ENCODE measurements around the gene EEF1AKMT1.

EEF1AKMT1 gene

DNA sequence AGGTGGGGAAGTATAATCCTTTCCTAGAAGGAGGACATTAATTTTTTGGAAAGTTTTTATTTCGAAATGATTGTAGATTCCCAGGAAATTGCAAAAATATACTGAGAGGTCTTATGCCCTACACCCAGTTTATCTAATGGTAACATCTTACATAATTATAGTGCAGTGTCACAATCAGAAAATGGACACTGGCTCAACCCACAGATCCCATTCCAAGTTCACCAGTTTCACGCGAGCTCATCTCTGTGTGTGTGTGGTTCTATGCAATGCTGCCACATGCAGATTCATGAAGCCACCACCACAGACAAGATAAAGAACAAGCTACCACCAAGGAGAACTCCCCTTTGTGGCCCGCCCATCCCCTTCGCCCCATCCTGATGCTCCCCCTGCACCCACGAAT, 45.9 kb downstream of the EEF1AKMT1 start:
- Histone ChIP-seq H4K8ac (ENCODE audit: low read depth, low read length) (no peak overlapping the region), H2BK120ac (ENCODE audit: insufficient read depth, low read length, poor library complexity) (no peak overlapping the region), H3K9ac (ENCODE audit: low read length) (no peak overlapping the region), H4K91ac (ENCODE audit: low read depth, low read length) (no peak overlapping the region), H3K4me3 (ENCODE audit: low read depth, low read length) (no peak overlapping the region), H3K14ac (ENCODE audit: low read length) (no peak overlapping the region), H3K27me3 (ENCODE audit: insufficient read depth, low read length) (no peaks in the 10 kb centered on the region), H3K4me1 (ENCODE audit: control insufficient read depth in 1 of 2, insufficient read depth in 2 of 2, low read length in 2 of 2) (peaks cover 0 to 2% of the 10 kb centered on the region in 2 experiments), H3K4me2 (ENCODE audit: low read length) (no peak overlapping the region), H3K18ac (ENCODE audit: low read length) (no peak overlapping the region), H3K4ac (ENCODE audit: low read depth, low read length) (no peak overlapping the region), H3K27ac (ENCODE audit: low read depth, low read length) (no peak overlapping the region), H2BK12ac (ENCODE audit: low read length) (no peak overlapping the region), H3K36me3 (ENCODE audit: control insufficient read depth in 1 of 2, insufficient read depth in 2 of 2, low read length in 2 of 2) (no peaks in the 10 kb centered on the region), H3K79me2 (ENCODE audit: control insufficient read depth, insufficient read depth, low read length, poor library complexity) (no peaks in the 10 kb centered on the region), H4K12ac (ENCODE audit: low read depth, low read length) (no peak overlapping the region), H3K23ac (ENCODE audit: low read length) (no peak overlapping the region), H3K9me3 (ENCODE audit: insufficient read depth, low read depth, low read length) (peaks cover 5% of the 10 kb centered on the region), H2BK5ac (ENCODE audit: low read depth, low read length, poor library complexity) (no peak overlapping the region), H2AFZ (ENCODE audit: insufficient read depth, low read length, poor library complexity) (no peak overlapping the region), H3K79me1 (ENCODE audit: low read length) (no peaks in the 10 kb centered on the region), H2AK5ac (ENCODE audit: low read length) (no peak overlapping the region)
- DNase-seq: no peak
- no CpG with 5 or more reads among the region's 6 CpGs for WGBS (ENCODE audit: extremely low coverage, insufficient coverage, insufficient read length)

DNA sequence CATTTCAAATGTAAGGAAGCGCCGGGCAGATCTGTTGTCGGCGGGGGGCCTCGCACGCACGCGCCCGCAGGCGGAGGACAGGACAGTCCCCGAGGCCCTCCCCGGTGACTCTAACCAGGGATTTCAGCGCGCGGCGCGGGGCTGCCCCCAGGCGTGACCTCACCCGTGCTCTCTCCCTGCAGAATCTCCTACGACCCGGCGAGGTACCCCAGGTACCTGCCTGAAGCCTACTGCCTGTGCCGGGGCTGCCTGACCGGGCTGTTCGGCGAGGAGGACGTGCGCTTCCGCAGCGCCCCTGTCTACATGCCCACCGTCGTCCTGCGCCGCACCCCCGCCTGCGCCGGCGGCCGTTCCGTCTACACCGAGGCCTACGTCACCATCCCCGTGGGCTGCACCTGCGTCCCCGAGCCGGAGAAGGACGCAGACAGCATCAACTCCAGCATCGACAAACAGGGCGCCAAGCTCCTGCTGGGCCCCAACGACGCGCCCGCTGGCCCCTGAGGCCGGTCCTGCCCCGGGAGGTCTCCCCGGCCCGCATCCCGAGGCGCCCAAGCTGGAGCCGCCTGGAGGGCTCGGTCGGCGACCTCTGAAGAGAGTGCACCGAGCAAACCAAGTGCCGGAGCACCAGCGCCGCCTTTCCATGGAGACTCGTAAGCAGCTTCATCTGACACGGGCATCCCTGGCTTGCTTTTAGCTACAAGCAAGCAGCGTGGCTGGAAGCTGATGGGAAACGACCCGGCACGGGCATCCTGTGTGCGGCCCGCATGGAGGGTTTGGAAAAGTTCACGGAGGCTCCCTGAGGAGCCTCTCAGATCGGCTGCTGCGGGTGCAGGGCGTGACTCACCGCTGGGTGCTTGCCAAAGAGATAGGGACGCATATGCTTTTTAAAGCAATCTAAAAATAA, 52.1 kb downstream of the EEF1AKMT1 start:
- Histone ChIP-seq H3K23ac (ENCODE audit: low read length) (no peak overlapping the region), H2BK120ac (ENCODE audit: insufficient read depth, low read length, poor library complexity) (no peak overlapping the region), H3K14ac (ENCODE audit: low read length) (no peak overlapping the region), H3K9ac (ENCODE audit: low read length) (no peak overlapping the region), H3K27ac (ENCODE audit: low read depth, low read length) (no peak overlapping the region), H3K79me2 (ENCODE audit: control insufficient read depth, insufficient read depth, low read length, poor library complexity) (no peaks in the 10 kb centered on the region), H3K4ac (ENCODE audit: low read depth, low read length) (no peak overlapping the region), H3K4me1 (ENCODE audit: control insufficient read depth in 1 of 2, insufficient read depth in 2 of 2, low read length in 2 of 2) (peaks cover 8 to 13% of the 10 kb centered on the region in 2 experiments), H2BK12ac (ENCODE audit: low read length) (no peak overlapping the region), H3K79me1 (ENCODE audit: low read length) (no peaks in the 10 kb centered on the region), H2BK5ac (ENCODE audit: low read depth, low read length, poor library complexity) (no peak overlapping the region), H3K9me3 (ENCODE audit: insufficient read depth, low read depth, low read length) (peaks cover 8% of the 10 kb centered on the region), H3K36me3 (ENCODE audit: control insufficient read depth in 1 of 2, insufficient read depth in 2 of 2, low read length in 2 of 2) (no peaks in the 10 kb centered on the region), H4K8ac (ENCODE audit: low read depth, low read length) (peak overlapping the region; percentile 1), H2AFZ (ENCODE audit: insufficient read depth, low read length, poor library complexity) (peak overlapping the region; percentile 51), H2AK5ac (ENCODE audit: low read length) (no peak overlapping the region), H3K4me2 (ENCODE audit: low read length) (peak overlapping the region; percentile 78), H4K91ac (ENCODE audit: low read depth, low read length) (no peak overlapping the region), H3K4me3 (ENCODE audit: low read depth, low read length) (peak overlapping the region; percentile 66), H3K27me3 (ENCODE audit: insufficient read depth, low read length) (no peaks in the 10 kb centered on the region), H3K18ac (ENCODE audit: low read length) (no peak overlapping the region), H4K12ac (ENCODE audit: low read depth, low read length) (no peak overlapping the region)
- peak; percentile 97 to 98 for DNase-seq
- WGBS (ENCODE audit: extremely low coverage, insufficient coverage, insufficient read length): no CpG with 5 or more reads among the region's 81 CpGs

- Histone ChIP-seq H3K9ac (ENCODE audit: low read length) (no peak overlapping the region), H2BK12ac (ENCODE audit: low read length) (no peak overlapping the region), H2BK5ac (ENCODE audit: low read depth, low read length, poor library complexity) (no peak overlapping the region), H4K12ac (ENCODE audit: low read depth, low read length) (no peak overlapping the region), H2AFZ (ENCODE audit: insufficient read depth, low read length, poor library complexity) (no peak overlapping the region), H3K27me3 (ENCODE audit: insufficient read depth, low read length) (no peaks in the 10 kb centered on the region), H3K23ac (ENCODE audit: low read length) (no peak overlapping the region), H3K79me2 (ENCODE audit: control insufficient read depth, insufficient read depth, low read length, poor library complexity) (no peaks in the 10 kb centered on the region), H3K79me1 (ENCODE audit: low read length) (no peaks in the 10 kb centered on the region), H3K9me3 (ENCODE audit: insufficient read depth, low read depth, low read length) (peaks cover 8% of the 10 kb centered on the region), H3K18ac (ENCODE audit: low read length) (no peak overlapping the region), H3K4me3 (ENCODE audit: low read depth, low read length) (no peak overlapping the region), H2AK5ac (ENCODE audit: low read length) (no peak overlapping the region), H3K4ac (ENCODE audit: low read depth, low read length) (no peak overlapping the region), H2BK120ac (ENCODE audit: insufficient read depth, low read length, poor library complexity) (no peak overlapping the region), H4K8ac (ENCODE audit: low read depth, low read length) (no peak overlapping the region), H3K27ac (ENCODE audit: low read depth, low read length) (no peak overlapping the region), H3K4me1 (ENCODE audit: control insufficient read depth in 1 of 2, insufficient read depth in 2 of 2, low read length in 2 of 2) (peaks cover 8 to 13% of the 10 kb centered on the region in 2 experiments), H3K36me3 (ENCODE audit: control insufficient read depth in 1 of 2, insufficient read depth in 2 of 2, low read length in 2 of 2) (no peaks in the 10 kb centered on the region), H4K91ac (ENCODE audit: low read depth, low read length) (no peak overlapping the region), H3K14ac (ENCODE audit: low read length) (no peak overlapping the region), H3K4me2 (ENCODE audit: low read length) (peak overlapping the region; percentile 78)
- no peak for DNase-seq
- WGBS (ENCODE audit: extremely low coverage, insufficient coverage, insufficient read length): no CpG with 5 or more reads among the region's 16 CpGs
Observed at GRCh38 chr13:20721058-20721453, 52.7 kb downstream of the EEF1AKMT1 start.

- no peak overlapping the region for H3K14ac ChIP-seq (ENCODE audit: low read length)
- H2BK12ac ChIP-seq (ENCODE audit: low read length): no peak overlapping the region
- peaks cover 8 to 13% of the 10 kb centered on the region in 2 experiments for H3K4me1 ChIP-seq (ENCODE audit: control insufficient read depth in 1 of 2, insufficient read depth in 2 of 2, low read length in 2 of 2)
- peaks cover 8% of the 10 kb centered on the region for H3K9me3 ChIP-seq (ENCODE audit: insufficient read depth, low read depth, low read length)
- H3K36me3 ChIP-seq (ENCODE audit: control insufficient read depth in 1 of 2, insufficient read depth in 2 of 2, low read length in 2 of 2): no peaks in the 10 kb centered on the region
- H3K79me1 ChIP-seq (ENCODE audit: low read length): no peaks in the 10 kb centered on the region
- H3K4me3 ChIP-seq (ENCODE audit: low read depth, low read length): no peak overlapping the region
- no peaks in the 10 kb centered on the region for H3K27me3 ChIP-seq (ENCODE audit: insufficient read depth, low read length)
- no peak overlapping the region for H4K8ac ChIP-seq (ENCODE audit: low read depth, low read length)
- no peak overlapping the region for H2AFZ ChIP-seq (ENCODE audit: insufficient read depth, low read length, poor library complexity)
- H3K23ac ChIP-seq (ENCODE audit: low read length): no peak overlapping the region
- H4K12ac ChIP-seq (ENCODE audit: low read depth, low read length): no peak overlapping the region
- no peak overlapping the region for H2AK5ac ChIP-seq (ENCODE audit: low read length)
- H3K4me2 ChIP-seq (ENCODE audit: low read length): no peak overlapping the region
- no peak overlapping the region for H3K4ac ChIP-seq (ENCODE audit: low read depth, low read length)
- no CpG with 5 or more reads among the region's 11 CpGs for WGBS (ENCODE audit: extremely low coverage, insufficient coverage, insufficient read length)
- H4K91ac ChIP-seq (ENCODE audit: low read depth, low read length): no peak overlapping the region
- DNase-seq: no peak
- H3K18ac ChIP-seq (ENCODE audit: low read length): no peak overlapping the region
- no peaks in the 10 kb centered on the region for H3K79me2 ChIP-seq (ENCODE audit: control insufficient read depth, insufficient read depth, low read length, poor library complexity)
- H3K9ac ChIP-seq (ENCODE audit: low read length): no peak overlapping the region
- no peak overlapping the region for H2BK5ac ChIP-seq (ENCODE audit: low read depth, low read length, poor library complexity)
- H2BK120ac ChIP-seq (ENCODE audit: insufficient read depth, low read length, poor library complexity): no peak overlapping the region
- H3K27ac ChIP-seq (ENCODE audit: low read depth, low read length): no peak overlapping the region
Observed at GRCh38 chr13:20720499-20720898, 53.3 kb downstream of the EEF1AKMT1 start.

All from trophoblast cell (in vitro differentiated cells and primary cell).